AG04449 (cell line): ENCODE measurements around the gene USP35.

Source experiments
- CTCF ChIA-PET: fragments of 350-600 bp; formaldehyde crosslinking; extraction: SDS; loops from one replicate; lab custom pipeline; 2021; ENCODE audit warnings: antibody characterized with exemption; lab: Yijun Ruan, JAX
- POLR2A ChIA-PET: fragments of 400-600, 350-600 bp; formaldehyde crosslinking; extraction: SDS; loops from one replicate; lab custom pipeline; 2020; ENCODE audit warnings: antibody characterized with exemption, inconsistent platforms; lab: Yijun Ruan, JAX
- DNase-seq: peaks from one replicate; pipeline ENCODE4 v3.0.0-alpha.2; 2010; ENCODE audit warnings: low read depth, low spot score
- H3K4me3 ChIP-seq: 2 replicates; pipeline ENCODE4 v1.5.1; 2011; ENCODE audit warnings: low read depth, mild to moderate bottlenecking, control low read depth, low read length
- TF ChIP-seq, protein P1 (sequence below): IDR thresholded peaks from one replicate; pipeline ENCODE4 v1.5.1; 2011; ENCODE audit warnings: mild to moderate bottlenecking, moderate library complexity, low read length, control low read depth, inconsistent platforms; ENCODE audit not compliant: insufficient read depth; ENCODE audit errors: missing control alignments

USP35 gene

DNA sequence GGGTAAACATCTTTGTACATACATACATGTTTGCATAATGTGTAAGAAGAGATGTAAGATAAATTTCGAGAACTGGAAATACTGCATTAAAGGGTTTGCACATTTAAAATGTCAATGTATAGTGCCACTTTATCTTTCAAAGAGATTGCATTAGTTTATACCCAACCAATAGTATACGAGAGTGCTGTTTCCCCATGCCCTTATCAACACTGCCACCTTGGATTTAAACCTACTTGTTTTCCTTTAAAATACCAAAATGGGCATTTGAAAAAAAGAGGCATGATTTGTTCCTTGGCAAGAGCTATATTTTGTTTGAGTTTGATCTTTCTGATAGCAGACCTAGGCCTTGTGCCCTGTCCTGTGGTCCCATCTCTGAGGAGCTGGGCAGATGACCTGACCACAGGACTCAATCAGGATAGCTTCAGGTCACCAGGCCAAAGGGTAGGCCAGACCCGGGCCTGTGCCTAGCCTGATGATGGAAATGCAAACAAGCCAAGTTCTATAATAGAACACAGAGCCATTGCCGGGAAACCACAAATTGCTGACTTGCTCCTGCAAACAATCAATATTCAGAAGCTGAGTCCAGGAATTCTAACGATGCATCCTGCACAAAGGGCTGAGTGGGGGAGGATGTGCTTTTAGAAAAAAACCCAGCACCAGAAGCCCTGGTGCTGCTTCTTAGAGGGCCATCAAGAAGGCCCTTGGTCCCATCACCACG is 32.4 kb upstream of the USP35 start:
- CTCF ChIA-PET, result interaction anchor here (1.1 kb wide), 1 partner anchor 408 kb away, joined by 5 read pairs; no protein-coding TSS in a partner anchor
- TF ChIP-seq, protein P1, sequence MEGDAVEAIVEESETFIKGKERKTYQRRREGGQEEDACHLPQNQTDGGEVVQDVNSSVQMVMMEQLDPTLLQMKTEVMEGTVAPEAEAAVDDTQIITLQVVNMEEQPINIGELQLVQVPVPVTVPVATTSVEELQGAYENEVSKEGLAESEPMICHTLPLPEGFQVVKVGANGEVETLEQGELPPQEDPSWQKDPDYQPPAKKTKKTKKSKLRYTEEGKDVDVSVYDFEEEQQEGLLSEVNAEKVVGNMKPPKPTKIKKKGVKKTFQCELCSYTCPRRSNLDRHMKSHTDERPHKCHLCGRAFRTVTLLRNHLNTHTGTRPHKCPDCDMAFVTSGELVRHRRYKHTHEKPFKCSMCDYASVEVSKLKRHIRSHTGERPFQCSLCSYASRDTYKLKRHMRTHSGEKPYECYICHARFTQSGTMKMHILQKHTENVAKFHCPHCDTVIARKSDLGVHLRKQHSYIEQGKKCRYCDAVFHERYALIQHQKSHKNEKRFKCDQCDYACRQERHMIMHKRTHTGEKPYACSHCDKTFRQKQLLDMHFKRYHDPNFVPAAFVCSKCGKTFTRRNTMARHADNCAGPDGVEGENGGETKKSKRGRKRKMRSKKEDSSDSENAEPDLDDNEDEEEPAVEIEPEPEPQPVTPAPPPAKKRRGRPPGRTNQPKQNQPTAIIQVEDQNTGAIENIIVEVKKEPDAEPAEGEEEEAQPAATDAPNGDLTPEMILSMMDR, result no peak
- H3K4me3 ChIP-seq, result no peak overlapping the region
- POLR2A ChIA-PET, result interaction anchor here (0.6 to 1.0 kb wide), 2 partner anchors 32 to 408 kb away, joined by 3 read pairs; partner anchors contain the start of genes KCTD21 and USP35
- DNase-seq, result no peak

DNA sequence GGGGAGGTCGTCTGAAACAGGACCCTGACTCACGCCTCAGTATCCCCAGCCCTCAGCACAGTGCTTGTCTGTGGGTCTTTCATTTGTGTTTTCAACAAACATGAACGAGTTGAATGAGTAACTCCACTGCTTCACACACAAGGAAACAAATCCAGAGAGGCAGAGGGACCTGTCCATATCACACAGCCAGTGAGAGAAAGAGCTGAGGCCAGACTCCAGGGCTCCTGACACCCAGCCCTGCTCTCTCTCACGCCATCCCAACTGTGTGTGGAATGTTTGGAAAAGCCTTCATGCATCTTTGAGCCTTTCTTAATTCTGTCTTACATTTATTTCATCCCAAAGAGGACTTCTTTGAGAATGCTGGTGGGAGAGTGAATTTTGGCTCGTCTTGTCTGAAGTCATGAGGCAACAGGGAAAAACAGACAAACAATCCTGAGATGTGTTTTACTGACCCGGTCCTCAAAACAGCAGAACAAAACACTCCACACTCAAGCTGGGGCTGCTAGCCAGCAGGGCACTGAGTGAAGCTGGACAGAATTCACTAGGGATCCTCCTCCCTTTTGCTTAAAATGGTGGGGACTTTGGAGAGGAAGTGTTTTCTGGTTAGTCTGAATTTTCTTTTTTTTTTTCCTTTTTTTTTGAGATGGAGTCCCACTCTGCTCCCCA is 29.6 kb upstream of the USP35 start:
- CTCF ChIA-PET, result no interaction called here
- TF ChIP-seq, protein P1, result no peak
- DNase-seq, result no peak
- POLR2A ChIA-PET, result interaction anchor here (1.5 kb wide), 1 partner anchor 11 kb away, joined by 5 read pairs; no protein-coding TSS in a partner anchor
- no peak overlapping the region for H3K4me3 ChIP-seq

DNA sequence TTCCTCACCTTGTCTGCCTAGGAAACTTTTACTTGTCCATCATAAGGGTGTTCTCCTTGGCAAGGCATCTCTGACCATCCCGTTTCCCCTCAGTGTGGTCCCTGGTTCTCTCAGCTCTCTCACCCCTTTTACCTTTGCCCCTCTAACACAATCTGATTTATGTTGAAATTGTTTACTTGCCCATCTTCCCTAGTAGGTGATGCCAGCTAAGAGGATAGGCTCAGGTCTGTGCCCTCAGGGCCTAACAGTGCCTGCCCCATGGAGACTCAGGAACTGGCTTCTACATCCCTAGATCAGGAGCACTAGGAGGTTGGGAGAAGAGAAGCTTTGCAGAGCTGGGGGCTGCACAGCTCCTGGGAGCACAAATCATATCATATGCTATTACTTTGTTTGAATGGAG is 28.2 kb upstream of the USP35 start:
- H3K4me3 ChIP-seq, result no peak overlapping the region
- ChIA-PET CTCF (interaction anchor here (1.5 kb wide), 1 partner anchor 404 kb away, joined by 5 read pairs; no protein-coding TSS in a partner anchor), POLR2A (no interaction called here)
- TF ChIP-seq, protein P1, result no peak
- no peak for DNase-seq

DNA sequence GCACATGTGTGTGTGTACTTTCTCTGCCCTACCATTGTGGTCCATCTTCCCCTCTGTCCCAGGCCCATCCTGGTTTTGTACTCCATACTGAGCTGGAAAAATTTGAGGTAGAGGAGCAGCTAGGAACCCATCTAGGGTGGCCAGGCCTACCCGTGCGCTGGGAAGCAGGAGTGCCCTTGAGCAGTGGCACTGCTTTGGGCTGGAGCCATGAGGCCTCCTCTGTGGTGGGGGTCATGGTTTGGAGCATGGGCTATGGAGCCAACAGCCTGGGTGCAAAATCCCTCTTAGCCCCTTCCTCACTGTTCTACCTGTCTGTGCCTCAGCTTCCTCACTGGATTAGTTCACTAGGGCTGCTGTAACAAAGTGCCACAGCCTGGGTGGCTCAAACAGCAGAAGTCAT is 27.4 kb upstream of the USP35 start:
- H3K4me3 ChIP-seq, result no peak overlapping the region
- POLR2A ChIA-PET, result no interaction called here
- DNase-seq, result no peak
- CTCF ChIA-PET, result interaction anchor here (1.5 kb wide), 1 partner anchor 403 kb away, joined by 5 read pairs; no protein-coding TSS in a partner anchor
- TF ChIP-seq, protein P1, result no peak

DNA sequence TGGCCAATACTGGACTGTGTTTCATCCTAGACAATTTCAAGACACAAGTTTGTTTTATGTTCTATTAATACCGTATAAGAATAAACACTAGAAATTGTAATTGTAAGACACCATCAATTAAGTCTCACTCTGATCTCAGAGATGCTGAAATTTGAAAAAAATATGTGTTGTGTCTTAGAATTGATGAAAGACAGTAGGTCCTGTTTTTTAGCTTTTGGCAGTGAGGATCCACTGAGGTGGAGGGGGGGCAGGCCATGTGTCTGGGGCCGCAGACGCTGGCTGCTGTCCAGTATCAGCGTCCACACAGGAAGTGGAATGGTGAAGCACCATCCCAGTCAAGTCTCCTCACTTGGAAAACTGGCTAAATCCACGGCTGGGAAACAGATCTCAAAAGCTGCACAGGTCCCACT is 26.8 kb upstream of the USP35 start:
- no peak for DNase-seq
- H3K4me3 ChIP-seq, result no peak overlapping the region
- TF ChIP-seq, protein P1, result no peak
- ChIA-PET POLR2A (no interaction called here), CTCF (no interaction called here)

DNA sequence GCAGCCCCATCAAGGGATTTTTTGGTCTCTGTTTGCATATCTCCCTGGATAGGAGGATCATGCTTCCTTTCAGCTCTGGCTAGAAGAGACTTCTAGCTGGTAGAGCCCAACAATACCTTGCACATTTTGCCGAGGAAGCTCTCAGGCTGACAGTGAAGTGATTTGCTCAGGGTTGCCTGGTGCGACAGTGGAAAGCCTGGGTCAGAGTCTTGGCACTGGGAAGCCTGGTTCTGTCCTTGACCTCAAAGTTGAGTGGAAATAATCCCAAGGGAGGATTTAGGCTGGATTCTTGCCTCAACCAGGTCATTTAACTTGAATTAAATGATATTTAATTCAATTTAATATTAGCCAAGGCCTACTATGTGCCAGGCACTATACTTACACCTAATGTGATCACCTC is 24.9 kb upstream of the USP35 start:
- POLR2A ChIA-PET, result no interaction called here
- no peak overlapping the region for H3K4me3 ChIP-seq
- CTCF ChIA-PET, result interaction anchor here (0.6 kb wide), 1 partner anchor 192 kb away, joined by 3 read pairs; no protein-coding TSS in a partner anchor
- DNase-seq, result no peak
- TF ChIP-seq, protein P1, result no peak
